GM12878 (cell line): ENCODE measurements around the gene ARHGAP45.

Experiments
- ATF3 ChIP-seq: IDR thresholded peaks from 2 replicates; pipeline ENCODE4 v1.6.1; 2011; ENCODE audit warnings: low read depth, mild to moderate bottlenecking, low read length, moderate library complexity, borderline replicate concordance; ENCODE audit errors: extremely low read depth
- BACH1 ChIP-seq: fragments of 450-650 bp; IDR thresholded peaks from 2 replicates; pipeline ENCODE4 v1.6.1; 2017; ENCODE audit warnings: mild to moderate bottlenecking, borderline replicate concordance
- CTCF ChIP-seq, 3 experiments: IDR thresholded peaks in 2 of 3; conservative IDR thresholded peaks in 1 of 3; 2 replicates each; pipeline ENCODE4 v1.5.1; 2011; ENCODE audit warnings: low read depth in 3 of 3, low read length in 3 of 3, mild to moderate bottlenecking in 3 of 3, control low read depth in 2 of 3, moderate library complexity in 2 of 3, inconsistent platforms in 1 of 3, mixed read lengths in 1 of 3; ENCODE audit not compliant: control insufficient read depth in 2 of 3, insufficient read depth in 1 of 3; ENCODE audit errors: extremely low read depth in 1 of 3
- EP300 ChIP-seq, 2 experiments: fragments of 150-350 bp in 1 of 2; IDR thresholded peaks; 2 replicates each; pipeline ENCODE4 v1.6.1; 2011 to 2012; ENCODE audit warnings: low read depth in 2 of 2, low read length in 2 of 2, borderline replicate concordance in 1 of 2, improper control_type of control experiment in 1 of 2, inconsistent platforms in 1 of 2; ENCODE audit not compliant: control insufficient read depth in 1 of 2
- EZH2 ChIP-seq: IDR thresholded peaks from 2 replicates; pipeline ENCODE4 v1.6.1; 2012; ENCODE audit warnings: low read depth, mild to moderate bottlenecking, control low read depth, inconsistent platforms, low read length, borderline replicate concordance; ENCODE audit not compliant: control insufficient read depth
- FOXK2 ChIP-seq: fragments of 450-650 bp; IDR thresholded peaks from 2 replicates; pipeline ENCODE4 v1.6.1; 2017; ENCODE audit warnings: mild to moderate bottlenecking, moderate library complexity
- NFYB ChIP-seq: IDR thresholded peaks from 2 replicates; pipeline ENCODE4 v1.6.1; 2011; ENCODE audit warnings: low read depth, mild to moderate bottlenecking, low read length, improper control_type of control experiment, moderate library complexity; ENCODE audit not compliant: insufficient read depth
- POLR2A ChIP-seq: IDR thresholded peaks from 2 replicates; pipeline ENCODE4 v1.6.1; 2011; ENCODE audit warnings: low read depth, mild to moderate bottlenecking, low read length
- POLR2AphosphoS5 ChIP-seq: IDR thresholded peaks from 2 replicates; pipeline ENCODE4 v1.6.1; 2011; ENCODE audit warnings: mild to moderate bottlenecking, low read length, inconsistent platforms
- RFX5 ChIP-seq: IDR thresholded peaks from 2 replicates; pipeline ENCODE4 v1.6.1; 2011; ENCODE audit warnings: low read depth, low read length, improper control_type of control experiment
- SPI1 ChIP-seq: IDR thresholded peaks from 2 replicates; pipeline ENCODE4 v1.6.1; 2011; ENCODE audit warnings: low read depth, mild to moderate bottlenecking, low read length, moderate library complexity, borderline replicate concordance; ENCODE audit not compliant: insufficient read depth
- TAF1 ChIP-seq: IDR thresholded peaks from 2 replicates; pipeline ENCODE4 v1.6.1; 2011; ENCODE audit warnings: mild to moderate bottlenecking, low read depth, low read length, borderline replicate concordance
- ZBTB33 ChIP-seq: fragments of 450-650 bp; IDR thresholded peaks from 2 replicates; pipeline ENCODE4 v1.6.1; 2017; ENCODE audit warnings: mild to moderate bottlenecking
- ZNF592 ChIP-seq: fragments of 450-650 bp; IDR thresholded peaks from 2 replicates; pipeline ENCODE4 v1.6.1; 2017; ENCODE audit warnings: mild to moderate bottlenecking, moderate library complexity

- TF ChIP-seq EP300 (IDR thresholded peaks at IDR 0.05; ENCODE audit: borderline replicate concordance in 1 of 2, control insufficient read depth in 1 of 2, low read depth in 2 of 2, low read length in 2 of 2) (no peak), CTCF (IDR thresholded peaks at IDR 0.05 in 2 of 3, conservative IDR thresholded peaks at IDR 0.05 in 1 of 3; ENCODE audit: control insufficient read depth in 2 of 3, extremely low read depth in 1 of 3, insufficient read depth in 1 of 3, low read depth in 3 of 3, low read length in 3 of 3) (no peak), ZNF592 (no peak), POLR2A (no peak), TAF1 (no peak), EZH2 (no peak), FOXK2 (no peak), NFYB (no peak), SPI1 (no peak), POLR2AphosphoS5 (peak; percentile 30; the same call in 1 of the 2 replicates), ZBTB33 (no peak), BACH1 (no peak), ATF3 (no peak), RFX5 (no peak)
Observed at GRCh38 chr19:1085053-1085658, 18.2 kb downstream of the ARHGAP45 start.
